Measurements from ENCODE around the gene PASK.

DNA sequence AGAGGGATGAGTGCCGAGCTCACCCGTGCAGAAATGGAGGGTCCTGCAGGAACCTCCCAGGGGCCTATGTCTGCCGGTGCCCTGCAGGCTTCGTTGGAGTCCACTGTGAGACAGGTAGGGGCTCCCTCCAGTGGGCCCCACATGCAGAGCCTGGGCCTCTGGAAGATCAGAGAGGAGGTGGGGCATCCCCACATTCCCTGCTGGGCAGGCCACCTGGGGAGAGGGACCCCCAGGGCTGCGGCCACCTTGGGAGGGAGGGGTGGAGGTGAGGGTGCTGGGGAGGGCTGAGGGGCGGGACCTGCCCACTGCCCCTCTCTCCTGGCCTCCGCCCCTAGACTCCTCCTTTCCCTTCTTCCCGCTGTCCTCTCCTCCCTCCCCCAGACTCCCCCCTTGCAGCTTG lies 85.7 kb downstream of the PASK start:
- TF ChIP-seq POLR2AphosphoS5 (IDR thresholded peaks at IDR 0.05) (peak in 1 of 3 donors; percentile 4), POLR2A (IDR thresholded peaks at IDR 0.05) (no peak)
- TF ChIP-seq, protein P1, sequence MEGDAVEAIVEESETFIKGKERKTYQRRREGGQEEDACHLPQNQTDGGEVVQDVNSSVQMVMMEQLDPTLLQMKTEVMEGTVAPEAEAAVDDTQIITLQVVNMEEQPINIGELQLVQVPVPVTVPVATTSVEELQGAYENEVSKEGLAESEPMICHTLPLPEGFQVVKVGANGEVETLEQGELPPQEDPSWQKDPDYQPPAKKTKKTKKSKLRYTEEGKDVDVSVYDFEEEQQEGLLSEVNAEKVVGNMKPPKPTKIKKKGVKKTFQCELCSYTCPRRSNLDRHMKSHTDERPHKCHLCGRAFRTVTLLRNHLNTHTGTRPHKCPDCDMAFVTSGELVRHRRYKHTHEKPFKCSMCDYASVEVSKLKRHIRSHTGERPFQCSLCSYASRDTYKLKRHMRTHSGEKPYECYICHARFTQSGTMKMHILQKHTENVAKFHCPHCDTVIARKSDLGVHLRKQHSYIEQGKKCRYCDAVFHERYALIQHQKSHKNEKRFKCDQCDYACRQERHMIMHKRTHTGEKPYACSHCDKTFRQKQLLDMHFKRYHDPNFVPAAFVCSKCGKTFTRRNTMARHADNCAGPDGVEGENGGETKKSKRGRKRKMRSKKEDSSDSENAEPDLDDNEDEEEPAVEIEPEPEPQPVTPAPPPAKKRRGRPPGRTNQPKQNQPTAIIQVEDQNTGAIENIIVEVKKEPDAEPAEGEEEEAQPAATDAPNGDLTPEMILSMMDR (IDR thresholded peaks at IDR 0.05 in 8 of 11, conservative IDR thresholded peaks at IDR 0.05 in 3 of 11) = no peak

Data from spleen (tissue), 7 donors.